ENCODE results near the gene INTS15. TPM values are rescaled to one million over a fixed set of nuclear protein-coding genes. Genes with fewer than 3 reads are reported as not detected.

Gene INTS15
- total and polyA plus RNA-seq, 10 of the 15 experiments (the other 5 are each of a cell fraction or from before 2014, with no cell fraction given), result 0.89 to 28.2 (median 16.8) TPM

GRCh38 chr7:6630007-6630849 lies 40.4 kb downstream of the INTS15 start:
- intact Hi-C loops (cut with micrococcal nuclease; ENCODE audit: unreplicated experiment), result no loop called here
- ChIA-PET SMC1A (ENCODE audit: uncharacterized antibody, unreplicated experiment) (no interaction called here), RAD21 (ENCODE audit: unreplicated experiment) (no interaction called here), CTCF (no interaction called here), POLR2A (no interaction called here)
- TF ChIP-seq SRF (IDR thresholded peaks at IDR 0.05; ENCODE audit: low read depth in 2 of 2, low read length in 2 of 2) (no peak), ZNF687 (IDR thresholded peaks at IDR 0.05) (no peak), SMAD5 (IDR thresholded peaks at IDR 0.05; ENCODE audit: low read depth) (no peak), ZBED1 (IDR thresholded peaks at IDR 0.05; ENCODE audit: borderline replicate concordance) (no peak), LARP7 (IDR thresholded peaks at IDR 0.05) (no peak)
- Histone ChIP-seq H4K20me1 (ENCODE audit: control insufficient read depth, insufficient read depth) (no peaks in the 10 kb centered on the region), H3K9me3 (replicated peaks; ENCODE audit: control insufficient read depth, insufficient read depth, low read length) (no peaks in the 10 kb centered on the region; the same call in 2 of the 3 replicates), H3K36me3 (ENCODE audit: control insufficient read depth in 2 of 2, insufficient read depth in 2 of 2, low read length in 1 of 2) (no peaks in the 10 kb centered on the region), H3K4me3 (no peak overlapping the region), H2AFZ (ENCODE audit: control insufficient read depth, low read depth, low read length) (no peak overlapping the region), H3K79me2 (ENCODE audit: control insufficient read depth, insufficient read depth, low read length) (no peaks in the 10 kb centered on the region), H3K9ac (ENCODE audit: control insufficient read depth, insufficient read depth, low read length) (no peak overlapping the region), H3K4me1 (ENCODE audit: control insufficient read depth, insufficient read depth, low read length) (no peaks in the 10 kb centered on the region), H3K27ac (ENCODE audit: control insufficient read depth, insufficient read depth) (no peak overlapping the region), H3K4me2 (ENCODE audit: control insufficient read depth, insufficient read depth) (no peak overlapping the region), H3K27me3 (replicated peaks in 1 of 2; ENCODE audit: control insufficient read depth in 2 of 2, insufficient read depth in 2 of 2, low read length in 1 of 2) (no peaks in the 10 kb centered on the region)
- DNase-seq (ENCODE audit: low read depth, low spot score) (no peak), ATAC-seq (no peak), FAIRE-seq (no peak)
- WGBS (ENCODE audit: insufficient coverage, insufficient replicate concordance, low lambda C conversion rate, missing lambda C conversion rate), result 38% methylated on average over 11 of the region's 11 CpGs
- BruUV-seq (replicated peaks), result no TSS peak
- in situ Hi-C loops (cut with MboI), result no loop called here
